ENCODE data around the gene APBB2.

DNA sequence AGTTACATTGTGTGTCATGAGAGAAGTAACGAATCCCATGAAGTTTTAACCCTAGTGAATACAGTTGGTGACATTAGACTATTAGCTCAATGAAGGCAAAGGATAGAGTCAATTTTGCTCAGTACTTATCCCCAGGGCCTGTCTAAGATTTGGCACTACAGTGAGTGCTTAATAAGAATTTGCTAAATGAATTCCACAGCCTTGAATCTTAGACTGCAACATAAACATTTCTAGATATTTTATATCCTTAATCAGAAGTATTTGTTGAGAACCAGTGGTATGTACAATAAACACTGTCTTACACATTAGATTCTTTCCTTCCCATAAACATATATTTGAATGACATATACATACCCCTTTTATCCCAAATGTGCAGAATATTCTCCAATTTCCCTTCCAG is 241.6 kb downstream of the APBB2 start:
- TF ChIP-seq CTCF (conservative IDR thresholded peaks at IDR 0.05; ENCODE audit: low read depth in 2 of 2) (no peak), EZH2phosphoT487 (IDR thresholded peaks at IDR 0.05; ENCODE audit: unreplicated experiment) (no peak), POLR2AphosphoS5 (IDR thresholded peaks at IDR 0.05; ENCODE audit: low read depth) (no peak), EZH2 (IDR thresholded peaks at IDR 0.05; ENCODE audit: low read depth, unreplicated experiment) (no peak), CREB1 (CRISPR knock-in tag; IDR thresholded peaks at IDR 0.05; ENCODE audit: low read depth) (no peak), JUNB (IDR thresholded peaks at IDR 0.05; ENCODE audit: unreplicated experiment) (no peak), ETS1 (IDR thresholded peaks at IDR 0.05) (no peak), ZNF114 (CRISPR knock-in tag; IDR thresholded peaks at IDR 0.05) (no peak), STAT1 (IDR thresholded peaks at IDR 0.05; ENCODE audit: unreplicated experiment) (no peak), ZNF331 (CRISPR knock-in tag; IDR thresholded peaks at IDR 0.05; ENCODE audit: low read depth) (no peak)
- TF ChIP-seq, protein P1, sequence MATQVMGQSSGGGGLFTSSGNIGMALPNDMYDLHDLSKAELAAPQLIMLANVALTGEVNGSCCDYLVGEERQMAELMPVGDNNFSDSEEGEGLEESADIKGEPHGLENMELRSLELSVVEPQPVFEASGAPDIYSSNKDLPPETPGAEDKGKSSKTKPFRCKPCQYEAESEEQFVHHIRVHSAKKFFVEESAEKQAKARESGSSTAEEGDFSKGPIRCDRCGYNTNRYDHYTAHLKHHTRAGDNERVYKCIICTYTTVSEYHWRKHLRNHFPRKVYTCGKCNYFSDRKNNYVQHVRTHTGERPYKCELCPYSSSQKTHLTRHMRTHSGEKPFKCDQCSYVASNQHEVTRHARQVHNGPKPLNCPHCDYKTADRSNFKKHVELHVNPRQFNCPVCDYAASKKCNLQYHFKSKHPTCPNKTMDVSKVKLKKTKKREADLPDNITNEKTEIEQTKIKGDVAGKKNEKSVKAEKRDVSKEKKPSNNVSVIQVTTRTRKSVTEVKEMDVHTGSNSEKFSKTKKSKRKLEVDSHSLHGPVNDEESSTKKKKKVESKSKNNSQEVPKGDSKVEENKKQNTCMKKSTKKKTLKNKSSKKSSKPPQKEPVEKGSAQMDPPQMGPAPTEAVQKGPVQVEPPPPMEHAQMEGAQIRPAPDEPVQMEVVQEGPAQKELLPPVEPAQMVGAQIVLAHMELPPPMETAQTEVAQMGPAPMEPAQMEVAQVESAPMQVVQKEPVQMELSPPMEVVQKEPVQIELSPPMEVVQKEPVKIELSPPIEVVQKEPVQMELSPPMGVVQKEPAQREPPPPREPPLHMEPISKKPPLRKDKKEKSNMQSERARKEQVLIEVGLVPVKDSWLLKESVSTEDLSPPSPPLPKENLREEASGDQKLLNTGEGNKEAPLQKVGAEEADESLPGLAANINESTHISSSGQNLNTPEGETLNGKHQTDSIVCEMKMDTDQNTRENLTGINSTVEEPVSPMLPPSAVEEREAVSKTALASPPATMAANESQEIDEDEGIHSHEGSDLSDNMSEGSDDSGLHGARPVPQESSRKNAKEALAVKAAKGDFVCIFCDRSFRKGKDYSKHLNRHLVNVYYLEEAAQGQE (IDR thresholded peaks at IDR 0.05; ENCODE audit: unreplicated experiment) = no peak
- TF ChIP-seq, protein P2, sequence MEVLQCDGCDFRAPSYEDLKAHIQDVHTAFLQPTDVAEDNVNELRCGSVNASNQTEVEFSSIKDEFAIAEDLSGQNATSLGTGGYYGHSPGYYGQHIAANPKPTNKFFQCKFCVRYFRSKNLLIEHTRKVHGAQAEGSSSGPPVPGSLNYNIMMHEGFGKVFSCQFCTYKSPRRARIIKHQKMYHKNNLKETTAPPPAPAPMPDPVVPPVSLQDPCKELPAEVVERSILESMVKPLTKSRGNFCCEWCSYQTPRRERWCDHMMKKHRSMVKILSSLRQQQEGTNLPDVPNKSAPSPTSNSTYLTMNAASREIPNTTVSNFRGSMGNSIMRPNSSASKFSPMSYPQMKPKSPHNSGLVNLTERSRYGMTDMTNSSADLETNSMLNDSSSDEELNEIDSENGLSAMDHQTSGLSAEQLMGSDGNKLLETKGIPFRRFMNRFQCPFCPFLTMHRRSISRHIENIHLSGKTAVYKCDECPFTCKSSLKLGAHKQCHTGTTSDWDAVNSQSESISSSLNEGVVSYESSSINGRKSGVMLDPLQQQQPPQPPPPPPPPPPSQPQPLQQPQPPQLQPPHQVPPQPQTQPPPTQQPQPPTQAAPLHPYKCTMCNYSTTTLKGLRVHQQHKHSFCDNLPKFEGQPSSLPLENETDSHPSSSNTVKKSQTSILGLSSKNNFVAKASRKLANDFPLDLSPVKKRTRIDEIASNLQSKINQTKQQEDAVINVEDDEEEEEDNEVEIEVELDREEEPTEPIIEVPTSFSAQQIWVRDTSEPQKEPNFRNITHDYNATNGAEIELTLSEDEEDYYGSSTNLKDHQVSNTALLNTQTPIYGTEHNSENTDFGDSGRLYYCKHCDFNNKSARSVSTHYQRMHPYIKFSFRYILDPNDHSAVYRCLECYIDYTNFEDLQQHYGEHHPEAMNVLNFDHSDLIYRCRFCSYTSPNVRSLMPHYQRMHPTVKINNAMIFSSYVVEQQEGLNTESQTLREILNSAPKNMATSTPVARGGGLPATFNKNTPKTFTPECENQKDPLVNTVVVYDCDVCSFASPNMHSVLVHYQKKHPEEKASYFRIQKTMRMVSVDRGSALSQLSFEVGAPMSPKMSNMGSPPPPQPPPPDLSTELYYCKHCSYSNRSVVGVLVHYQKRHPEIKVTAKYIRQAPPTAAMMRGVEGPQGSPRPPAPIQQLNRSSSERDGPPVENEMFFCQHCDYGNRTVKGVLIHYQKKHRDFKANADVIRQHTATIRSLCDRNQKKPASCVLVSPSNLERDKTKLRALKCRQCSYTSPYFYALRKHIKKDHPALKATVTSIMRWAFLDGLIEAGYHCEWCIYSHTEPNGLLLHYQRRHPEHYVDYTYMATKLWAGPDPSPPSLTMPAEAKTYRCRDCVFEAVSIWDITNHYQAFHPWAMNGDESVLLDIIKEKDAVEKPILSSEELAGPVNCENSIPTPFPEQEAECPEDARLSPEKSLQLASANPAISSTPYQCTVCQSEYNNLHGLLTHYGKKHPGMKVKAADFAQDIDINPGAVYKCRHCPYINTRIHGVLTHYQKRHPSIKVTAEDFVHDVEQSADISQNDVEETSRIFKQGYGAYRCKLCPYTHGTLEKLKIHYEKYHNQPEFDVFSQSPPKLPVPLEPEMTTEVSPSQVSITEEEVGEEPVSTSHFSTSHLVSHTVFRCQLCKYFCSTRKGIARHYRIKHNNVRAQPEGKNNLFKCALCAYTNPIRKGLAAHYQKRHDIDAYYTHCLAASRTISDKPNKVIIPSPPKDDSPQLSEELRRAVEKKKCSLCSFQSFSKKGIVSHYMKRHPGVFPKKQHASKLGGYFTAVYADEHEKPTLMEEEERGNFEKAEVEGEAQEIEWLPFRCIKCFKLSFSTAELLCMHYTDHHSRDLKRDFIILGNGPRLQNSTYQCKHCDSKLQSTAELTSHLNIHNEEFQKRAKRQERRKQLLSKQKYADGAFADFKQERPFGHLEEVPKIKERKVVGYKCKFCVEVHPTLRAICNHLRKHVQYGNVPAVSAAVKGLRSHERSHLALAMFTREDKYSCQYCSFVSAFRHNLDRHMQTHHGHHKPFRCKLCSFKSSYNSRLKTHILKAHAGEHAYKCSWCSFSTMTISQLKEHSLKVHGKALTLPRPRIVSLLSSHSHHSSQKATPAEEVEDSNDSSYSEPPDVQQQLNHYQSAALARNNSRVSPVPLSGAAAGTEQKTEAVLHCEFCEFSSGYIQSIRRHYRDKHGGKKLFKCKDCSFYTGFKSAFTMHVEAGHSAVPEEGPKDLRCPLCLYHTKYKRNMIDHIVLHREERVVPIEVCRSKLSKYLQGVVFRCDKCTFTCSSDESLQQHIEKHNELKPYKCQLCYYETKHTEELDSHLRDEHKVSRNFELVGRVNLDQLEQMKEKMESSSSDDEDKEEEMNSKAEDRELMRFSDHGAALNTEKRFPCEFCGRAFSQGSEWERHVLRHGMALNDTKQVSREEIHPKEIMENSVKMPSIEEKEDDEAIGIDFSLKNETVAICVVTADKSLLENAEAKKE (CRISPR knock-in tag; IDR thresholded peaks at IDR 0.05) = no peak
